ENCODE data around the gene MPHOSPH9. TPM values are rescaled to one million over a fixed set of nuclear protein-coding genes. Genes with fewer than 3 reads are reported as not detected.

MPHOSPH9 gene
- total RNA-seq, 1 donor = 61.3 TPM

- H3K4me3 ChIP-seq (ENCODE audit: low read depth, low read length) = no peak overlapping the region
- TF ChIP-seq CTCF (IDR thresholded peaks at IDR 0.05; ENCODE audit: insufficient read depth, low read depth, low read length) = no peak
- DNase-seq (ENCODE audit: low read depth) = no peak
Measured at GRCh38 chr12:123108682-123109066, 124.3 kb downstream of the MPHOSPH9 start.

- no peak for DNase-seq (ENCODE audit: low read depth)
- no peak for TF ChIP-seq CTCF (IDR thresholded peaks at IDR 0.05; ENCODE audit: insufficient read depth, low read depth, low read length)
- no peak overlapping the region for H3K4me3 ChIP-seq (ENCODE audit: low read depth, low read length)
Measured at GRCh38 chr12:123107926-123108681, 124.8 kb downstream of the MPHOSPH9 start.

DNA sequence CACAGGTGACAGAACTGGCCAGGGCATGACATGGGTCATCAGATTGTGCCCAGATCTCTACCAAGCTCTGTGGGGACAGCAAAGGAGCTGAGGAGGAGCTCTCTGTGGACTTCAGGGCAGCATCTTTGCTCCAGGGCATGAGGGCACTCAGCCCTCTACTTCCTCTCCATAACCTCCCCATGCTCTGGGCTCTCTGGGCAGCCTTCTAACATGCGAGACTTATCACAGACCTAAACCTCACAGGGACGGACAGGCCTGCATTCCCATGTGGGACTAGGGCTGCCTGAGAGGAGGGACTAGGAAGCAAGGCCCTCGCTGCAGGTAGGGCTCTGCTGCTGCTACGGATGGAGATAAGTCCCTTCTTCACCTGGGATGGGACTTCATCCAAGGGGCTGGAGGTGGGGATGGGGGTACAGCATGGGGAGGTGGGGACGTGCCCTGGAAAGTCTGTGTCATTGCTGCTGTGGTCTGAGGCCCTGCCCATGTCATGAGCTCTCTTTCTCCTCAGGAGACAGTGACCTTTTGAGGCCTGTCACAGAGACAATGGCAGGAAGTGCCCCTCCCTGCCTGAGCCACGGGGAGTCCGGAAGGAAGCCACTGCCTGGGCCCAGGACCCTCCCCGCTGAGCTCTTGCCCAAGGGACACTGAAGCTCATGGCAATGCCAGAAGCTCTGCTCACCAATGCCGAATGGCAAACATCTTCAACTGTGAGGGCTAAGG is 126.1 kb downstream of the MPHOSPH9 start:
- TF ChIP-seq CTCF (IDR thresholded peaks at IDR 0.05; ENCODE audit: insufficient read depth, low read depth, low read length) = no peak
- no peak overlapping the region for H3K4me3 ChIP-seq (ENCODE audit: low read depth, low read length)
- DNase-seq (ENCODE audit: low read depth) = no peak

GRCh38 chr12:123105211-123105826 is 127.6 kb downstream of the MPHOSPH9 start:
- no peak for DNase-seq (ENCODE audit: low read depth)
- no peak for TF ChIP-seq CTCF (IDR thresholded peaks at IDR 0.05; ENCODE audit: insufficient read depth, low read depth, low read length)

GRCh38 chr12:123104809-123105208 is 128.1 kb downstream of the MPHOSPH9 start:
- H3K4me3 ChIP-seq (ENCODE audit: low read depth, low read length) = no peak overlapping the region
- no peak for TF ChIP-seq CTCF (IDR thresholded peaks at IDR 0.05; ENCODE audit: insufficient read depth, low read depth, low read length)
- DNase-seq (ENCODE audit: low read depth) = no peak

More at GRCh38 chr12:123105211-123105826, 127.6 kb downstream of the MPHOSPH9 start:
- no peak overlapping the region for H3K4me3 ChIP-seq (ENCODE audit: low read depth, low read length)

Small RNA genes within 50 kb of the gene (small RNA-seq; reads per million reads assigned to genes)
- gene RNA5SP375 = not detected

Other genes with a start within 250 kb of the MPHOSPH9 start
- 3.9 and 4.2 TPM in 2 replicates for gene PITPNM2, start 82.1 kb downstream of the MPHOSPH9 start, total RNA-seq
- gene MTRFR, start 295 bp upstream of the MPHOSPH9 start, total RNA-seq = 9.0 and 10.4 TPM in 2 replicates
- 212 and 319 TPM in 2 replicates for gene CDK2AP1, start 38.7 kb upstream of the MPHOSPH9 start, total RNA-seq
- 26.7 and 41.0 TPM in 2 replicates for gene SBNO1, start 131.7 kb upstream of the MPHOSPH9 start, total RNA-seq
- gene KMT5A, start 151.0 kb upstream of the MPHOSPH9 start, total RNA-seq = 45.7 and 62.2 TPM in 2 replicates
- 3.5 and 5.6 TPM in 2 replicates for gene RILPL2, start 203.5 kb upstream of the MPHOSPH9 start, total RNA-seq
- 14.8 and 20.7 TPM in 2 replicates for gene SNRNP35, start 225.0 kb upstream of the MPHOSPH9 start, total RNA-seq